CD8-positive, alpha-beta memory T cell (primary cell): ENCODE results near the gene FAM180A. TPM values are rescaled to one million over a fixed set of nuclear protein-coding genes. Genes with fewer than 3 reads are reported as not detected.

Experiments used
- CTCF ChIA-PET: fragments of 350-600 bp; sonication (Branson Sonifier 250); formaldehyde crosslinking; loops from one replicate; lab custom pipeline; 2021; ENCODE audit warnings: antibody characterized with exemption; lab: Charles Lee
- POLR2A ChIA-PET: fragments of 350-600 bp; sonication (Branson Sonifier 250); formaldehyde crosslinking; loops from one replicate; lab custom pipeline; 2021; ENCODE audit warnings: antibody characterized with exemption; lab: Charles Lee
- DNase-seq, 5 donors: peaks; one replicate each; pipeline versions ENCODE4 v3.0.0 to v3.0.0-alpha.2; 2020 to 2022; ENCODE audit warnings: mixed read lengths in 1 of 5
- H3K27ac ChIP-seq: one replicate; pipeline ENCODE4 v1.7.0; 2013; ENCODE audit warnings: low read depth, mild to moderate bottlenecking, low read length, moderate library complexity
- H3K27me3 ChIP-seq: 2 replicates; pipeline ENCODE4 v1.7.0; 2013; ENCODE audit warnings: low read length, mild to moderate bottlenecking; ENCODE audit not compliant: insufficient read depth, poor library complexity, severe bottlenecking
- H3K36me3 ChIP-seq: 2 replicates; pipeline ENCODE4 v1.7.0; 2013; ENCODE audit warnings: mild to moderate bottlenecking, low read length, moderate library complexity; ENCODE audit not compliant: insufficient read depth
- H3K4me1 ChIP-seq: 2 replicates; pipeline ENCODE4 v1.7.0; 2013; ENCODE audit warnings: mild to moderate bottlenecking, low read length, moderate library complexity; ENCODE audit not compliant: insufficient read depth
- H3K4me3 ChIP-seq: 2 replicates; pipeline ENCODE4 v1.7.0; 2013; ENCODE audit warnings: mild to moderate bottlenecking, low read length
- H3K9me3 ChIP-seq: 2 replicates; pipeline ENCODE4 v1.7.0; 2013; ENCODE audit warnings: mild to moderate bottlenecking, low read length
- H3K27ac Mint-ChIP-seq, 8 donors: one replicate each; pipeline ENCODE4 v1.8.0; 2020 to 2021; ENCODE audit warnings: mixed read lengths in 8 of 8, mild to moderate bottlenecking in 6 of 8, inconsistent platforms in 3 of 8, moderate library complexity in 3 of 8
- H3K27me3 Mint-ChIP-seq, 2 donors: one replicate each; pipeline ENCODE4 v1.8.0; 2020 to 2021; ENCODE audit warnings: mixed read lengths in 2 of 2, mild to moderate bottlenecking in 1 of 2, moderate library complexity in 1 of 2
- H3K36me3 Mint-ChIP-seq, 3 donors: one replicate each; pipeline ENCODE4 v1.8.0; 2020 to 2021; ENCODE audit warnings: mixed read lengths in 3 of 3, inconsistent platforms in 1 of 3, mild to moderate bottlenecking in 1 of 3
- H3K4me1 Mint-ChIP-seq, 3 donors: one replicate each; pipeline ENCODE4 v1.8.0; 2020 to 2021; ENCODE audit warnings: mixed read lengths in 3 of 3, inconsistent platforms in 1 of 3, mild to moderate bottlenecking in 1 of 3
- H3K4me3 Mint-ChIP-seq, 7 donors: one replicate each; pipeline ENCODE4 v1.8.0; 2020 to 2021; ENCODE audit warnings: mixed read lengths in 7 of 7, mild to moderate bottlenecking in 6 of 7, moderate library complexity in 4 of 7, inconsistent platforms in 2 of 7
- H3K9me3 Mint-ChIP-seq, 5 donors: one replicate each; pipeline ENCODE4 v1.8.0; 2020 to 2022; ENCODE audit warnings: mixed read lengths in 5 of 5, mild to moderate bottlenecking in 3 of 5, moderate library complexity in 2 of 5, inconsistent platforms in 1 of 5
- polyA plus RNA-seq: library from polyadenylated mRNA; unstranded; fragments of 300-500 nt; fragmentation: Illumina TruSeq; gene quantifications from one replicate; pipeline ENCODE4 v1.2.3, GENCODE V29; 2021
- total RNA-seq, 2 experiments: library from RNA; stranded (reverse); gene quantifications; one replicate each; pipeline ENCODE4 v1.2.3, GENCODE V29; 2021

FAM180A gene
- total and polyA plus RNA-seq, 3 experiments from 2014 or later: not detected

DNA sequence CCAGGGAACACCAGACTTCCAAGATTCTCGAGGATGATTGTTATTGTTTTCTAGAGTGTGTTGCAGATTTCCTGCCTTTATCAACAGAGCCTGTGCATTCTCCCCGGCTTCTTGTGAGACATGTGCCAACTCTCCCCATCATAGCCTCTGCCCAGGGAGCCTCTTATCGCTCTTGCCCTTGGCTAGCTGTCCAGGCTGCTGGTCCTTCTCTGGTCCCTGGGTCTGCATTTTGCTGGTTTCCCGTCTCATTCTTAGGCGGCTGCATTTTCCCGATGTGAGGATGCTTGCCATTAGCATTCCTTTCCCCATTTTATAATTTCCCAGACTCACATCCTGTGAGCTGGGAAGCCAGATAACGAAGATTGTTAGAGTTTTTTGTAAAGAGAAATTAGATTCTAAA lies 35.8 kb downstream of the FAM180A start:
- ChIA-PET POLR2A (no interaction called here), CTCF (interaction anchor here (1.6 kb wide), 1 partner anchor 8 kb away, joined by 3 read pairs; no protein-coding TSS in a partner anchor)
- Histone ChIP-seq H3K27me3 (no peaks in the 10 kb centered on the region), H3K4me3 (no peak overlapping the region), H3K4me1 (no peaks in the 10 kb centered on the region), H3K27ac (no peak overlapping the region), H3K36me3 (no peaks in the 10 kb centered on the region), H3K9me3 (no peaks in the 10 kb centered on the region)
- no peaks in the 10 kb centered on the region for H3K9me3 Mint-ChIP-seq
- peaks cover 0 to 5% of the 10 kb centered on the region in 2 donors for H3K27me3 Mint-ChIP-seq
- H3K27ac Mint-ChIP-seq: no peak overlapping the region
- DNase-seq: no peak
- no peaks in the 10 kb centered on the region for H3K36me3 Mint-ChIP-seq
- no peak overlapping the region for H3K4me3 Mint-ChIP-seq
- H3K4me1 Mint-ChIP-seq: no peaks in the 10 kb centered on the region

DNA sequence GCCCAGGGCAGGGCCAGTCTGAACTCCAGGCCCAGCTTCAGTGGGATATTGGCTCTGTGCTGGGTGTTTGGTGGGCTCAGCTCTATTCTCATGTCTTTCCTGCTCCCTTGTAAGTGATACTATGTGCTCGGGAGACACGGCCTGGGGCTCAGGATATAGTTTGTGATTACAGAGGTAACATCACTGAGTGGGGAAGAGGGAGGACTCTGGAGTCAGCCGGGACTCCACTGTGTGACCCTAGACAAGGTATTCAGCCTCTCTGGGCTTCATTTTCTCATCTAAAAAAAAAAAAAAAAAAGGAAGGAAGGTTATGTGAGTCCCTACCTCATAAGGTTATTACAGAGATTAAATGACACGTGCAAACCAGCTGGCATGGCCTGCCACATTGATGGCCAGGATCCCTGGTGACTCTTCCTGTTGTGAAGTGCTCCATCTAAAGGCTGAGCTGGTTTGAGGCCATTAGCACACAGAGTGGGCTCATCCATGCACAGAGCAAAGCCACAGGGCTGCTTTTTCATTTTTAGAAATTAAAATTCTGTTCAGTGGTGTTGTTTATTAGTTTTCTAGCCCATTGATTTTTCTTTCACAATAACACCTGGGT lies 36.3 kb downstream of the FAM180A start:
- Histone ChIP-seq H3K27me3 (no peaks in the 10 kb centered on the region), H3K9me3 (no peaks in the 10 kb centered on the region), H3K4me3 (no peak overlapping the region), H3K4me1 (no peaks in the 10 kb centered on the region), H3K27ac (no peak overlapping the region), H3K36me3 (no peaks in the 10 kb centered on the region)
- H3K9me3 Mint-ChIP-seq: no peaks in the 10 kb centered on the region
- no peaks in the 10 kb centered on the region for H3K36me3 Mint-ChIP-seq
- no peak overlapping the region for H3K4me3 Mint-ChIP-seq
- CTCF ChIA-PET: no interaction called here
- peaks cover 0 to 5% of the 10 kb centered on the region in 2 donors for H3K27me3 Mint-ChIP-seq
- H3K4me1 Mint-ChIP-seq: no peaks in the 10 kb centered on the region
- POLR2A ChIA-PET: no interaction called here
- H3K27ac Mint-ChIP-seq: no peak overlapping the region
- no peak for DNase-seq

DNA sequence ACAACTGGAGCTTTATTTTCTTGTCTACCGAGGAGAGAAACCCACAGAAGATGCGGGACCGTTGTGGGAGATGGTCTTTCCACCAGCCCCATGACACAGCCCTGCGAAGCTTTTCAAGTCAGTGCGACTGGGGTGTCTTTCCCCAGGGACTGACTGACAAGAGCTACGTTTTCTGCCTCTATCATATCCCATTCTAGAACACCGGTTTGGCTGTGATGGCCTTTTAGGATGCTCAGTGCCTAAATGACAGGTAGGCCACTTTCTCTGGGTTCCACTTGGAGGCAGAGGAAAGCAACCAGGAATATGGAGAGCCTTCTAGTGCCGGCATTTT lies 37.5 kb downstream of the FAM180A start:
- Histone ChIP-seq H3K36me3 (no peaks in the 10 kb centered on the region), H3K27ac (no peak overlapping the region), H3K9me3 (no peaks in the 10 kb centered on the region), H3K4me1 (no peaks in the 10 kb centered on the region), H3K4me3 (no peak overlapping the region), H3K27me3 (no peaks in the 10 kb centered on the region)
- no peaks in the 10 kb centered on the region for H3K4me1 Mint-ChIP-seq
- POLR2A ChIA-PET: no interaction called here
- H3K4me3 Mint-ChIP-seq: no peak overlapping the region
- no peak for DNase-seq
- no peaks in the 10 kb centered on the region for H3K36me3 Mint-ChIP-seq
- H3K27me3 Mint-ChIP-seq: no peaks in the 10 kb centered on the region
- H3K27ac Mint-ChIP-seq: peak overlapping the region in 1 of 8 donors; percentile 58
- no peaks in the 10 kb centered on the region for H3K9me3 Mint-ChIP-seq
- CTCF ChIA-PET: interaction anchor here (1.6 kb wide), 1 partner anchor 15 kb away, joined by 5 read pairs; no protein-coding TSS in a partner anchor

DNA sequence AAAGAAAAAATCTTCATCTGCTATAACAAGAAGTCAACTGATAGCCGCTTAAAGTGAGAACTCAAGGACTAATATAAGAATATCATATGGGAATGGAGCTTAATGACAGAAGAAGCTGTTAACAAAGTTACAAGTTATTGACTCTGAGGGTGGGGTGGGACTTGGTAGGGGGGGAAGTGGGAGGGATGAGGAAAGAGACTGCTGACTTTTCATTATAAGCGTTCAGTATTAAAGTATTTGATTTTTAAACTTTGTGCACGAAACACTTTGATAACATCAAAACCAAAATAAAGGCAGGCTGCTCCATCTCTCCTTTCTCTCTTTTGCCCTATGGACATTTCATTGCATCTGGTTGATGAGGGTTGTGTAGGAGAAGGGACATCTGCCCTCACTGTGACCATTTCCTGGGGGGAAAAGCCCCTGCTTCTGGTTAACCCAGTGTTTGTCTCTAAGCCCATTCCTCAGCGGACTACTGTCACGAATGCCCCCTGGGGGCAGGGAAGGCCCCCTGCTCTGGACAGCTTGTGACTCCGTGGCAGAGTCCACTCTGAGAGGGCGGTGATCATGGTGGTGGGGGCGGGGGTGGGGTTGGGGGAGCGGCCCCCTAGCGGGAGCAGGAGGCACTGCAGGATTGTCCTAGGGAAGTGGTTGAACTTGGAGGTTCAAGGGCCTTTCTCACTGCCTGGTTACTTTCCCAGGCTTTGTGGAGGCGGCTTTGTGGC lies 38.0 kb downstream of the FAM180A start:
- CTCF ChIA-PET: interaction anchor here (1.6 kb wide), 1 partner anchor 15 kb away, joined by 5 read pairs; no protein-coding TSS in a partner anchor
- Mint-ChIP-seq H3K4me3 (no peak overlapping the region), H3K9me3 (no peaks in the 10 kb centered on the region), H3K4me1 (no peaks in the 10 kb centered on the region), H3K27ac (no peak overlapping the region), H3K36me3 (no peaks in the 10 kb centered on the region), H3K27me3 (no peaks in the 10 kb centered on the region)
- Histone ChIP-seq H3K36me3 (no peaks in the 10 kb centered on the region), H3K4me1 (no peaks in the 10 kb centered on the region), H3K27ac (no peak overlapping the region), H3K27me3 (no peaks in the 10 kb centered on the region), H3K9me3 (no peaks in the 10 kb centered on the region), H3K4me3 (no peak overlapping the region)
- no peak for DNase-seq
- POLR2A ChIA-PET: no interaction called here

DNA sequence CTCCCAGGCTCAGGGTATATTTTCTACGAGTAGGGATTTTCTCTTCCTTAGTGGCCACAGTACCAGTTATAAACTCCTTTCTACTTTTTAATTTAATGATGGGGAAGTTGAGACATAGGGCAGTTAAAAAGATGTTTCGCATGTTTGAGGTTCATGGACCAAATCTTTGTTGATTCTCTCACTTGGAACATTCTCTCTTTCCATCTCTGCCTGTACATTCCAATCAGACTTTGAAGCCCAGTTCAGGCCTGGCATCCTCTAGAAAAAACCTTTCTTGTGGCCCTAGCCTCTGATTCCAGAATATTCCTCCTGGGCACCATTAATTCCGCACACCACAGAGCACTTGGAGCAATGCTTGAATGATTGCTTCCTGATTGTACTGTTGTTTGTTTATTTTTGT lies 39.1 kb downstream of the FAM180A start:
- H3K4me1 ChIP-seq: no peaks in the 10 kb centered on the region
- H3K4me3 ChIP-seq: no peak overlapping the region
- H3K27ac Mint-ChIP-seq: no peak overlapping the region
- H3K27me3 Mint-ChIP-seq: peaks cover 0 to 1% of the 10 kb centered on the region in 2 donors
- H3K9me3 Mint-ChIP-seq: no peaks in the 10 kb centered on the region
- no peaks in the 10 kb centered on the region for H3K27me3 ChIP-seq
- H3K36me3 ChIP-seq: no peaks in the 10 kb centered on the region
- no peaks in the 10 kb centered on the region for H3K4me1 Mint-ChIP-seq
- H3K9me3 ChIP-seq: no peaks in the 10 kb centered on the region
- no peak overlapping the region for H3K27ac ChIP-seq
- DNase-seq: no peak
- POLR2A ChIA-PET: no interaction called here
- no peak overlapping the region for H3K4me3 Mint-ChIP-seq
- CTCF ChIA-PET: no interaction called here
- H3K36me3 Mint-ChIP-seq: no peaks in the 10 kb centered on the region

DNA sequence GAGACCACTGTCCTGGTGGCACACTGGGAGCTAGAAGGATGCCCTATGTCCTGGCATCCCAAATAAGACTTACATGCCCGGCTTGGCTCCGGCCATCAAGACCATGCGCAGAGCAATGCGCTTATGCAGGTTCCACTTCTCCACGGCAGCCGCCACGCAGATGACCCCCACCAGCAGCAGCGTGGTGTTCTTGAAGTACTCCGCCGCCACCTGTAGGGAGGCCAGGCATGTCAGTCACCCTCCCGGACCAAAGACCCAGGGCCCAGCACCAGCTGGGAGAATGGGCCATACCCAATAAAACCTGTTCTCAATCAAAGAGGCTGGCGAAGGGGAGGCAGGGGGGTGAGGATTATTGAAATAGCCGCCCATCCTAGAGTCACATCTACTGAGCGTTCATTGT lies 40.6 kb downstream of the FAM180A start:
- H3K27ac Mint-ChIP-seq: no peak overlapping the region
- Histone ChIP-seq H3K36me3 (no peaks in the 10 kb centered on the region), H3K4me3 (no peak overlapping the region), H3K9me3 (no peaks in the 10 kb centered on the region), H3K4me1 (no peaks in the 10 kb centered on the region), H3K27ac (no peak overlapping the region), H3K27me3 (no peaks in the 10 kb centered on the region)
- CTCF ChIA-PET: no interaction called here
- no peak for DNase-seq
- no peaks in the 10 kb centered on the region for H3K9me3 Mint-ChIP-seq
- H3K4me3 Mint-ChIP-seq: no peak overlapping the region
- H3K4me1 Mint-ChIP-seq: no peaks in the 10 kb centered on the region
- H3K36me3 Mint-ChIP-seq: no peaks in the 10 kb centered on the region
- POLR2A ChIA-PET: no interaction called here
- H3K27me3 Mint-ChIP-seq: peaks cover 0 to 1% of the 10 kb centered on the region in 2 donors

DNA sequence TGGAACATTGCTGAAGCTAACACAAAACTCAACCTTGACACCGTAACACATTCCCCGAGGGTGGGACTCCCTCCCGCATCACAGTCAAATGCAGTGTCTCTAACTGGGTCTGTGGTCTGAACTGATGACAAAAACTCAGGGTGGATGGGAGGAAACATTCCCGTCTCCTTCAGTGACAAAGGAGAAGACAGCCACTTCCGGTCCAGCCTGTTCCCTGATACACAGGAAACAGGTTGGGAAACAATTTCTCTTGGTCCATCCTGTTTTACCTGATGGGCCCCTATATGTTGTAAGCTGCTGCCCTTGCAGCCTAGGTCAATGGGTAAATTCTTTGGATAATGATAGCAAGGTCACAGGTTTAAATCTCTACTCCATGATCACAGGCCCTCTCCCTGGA lies 41.0 kb downstream of the FAM180A start:
- Mint-ChIP-seq H3K4me1 (no peaks in the 10 kb centered on the region), H3K4me3 (no peak overlapping the region), H3K9me3 (no peaks in the 10 kb centered on the region), H3K27me3 (peaks cover 0 to 1% of the 10 kb centered on the region in 2 donors), H3K27ac (no peak overlapping the region), H3K36me3 (no peaks in the 10 kb centered on the region)
- H3K4me3 ChIP-seq: no peak overlapping the region
- H3K27me3 ChIP-seq: no peaks in the 10 kb centered on the region
- no peak overlapping the region for H3K27ac ChIP-seq
- H3K4me1 ChIP-seq: no peaks in the 10 kb centered on the region
- POLR2A ChIA-PET: no interaction called here
- CTCF ChIA-PET: no interaction called here
- DNase-seq: no peak
- H3K36me3 ChIP-seq: no peaks in the 10 kb centered on the region
- no peaks in the 10 kb centered on the region for H3K9me3 ChIP-seq

DNA sequence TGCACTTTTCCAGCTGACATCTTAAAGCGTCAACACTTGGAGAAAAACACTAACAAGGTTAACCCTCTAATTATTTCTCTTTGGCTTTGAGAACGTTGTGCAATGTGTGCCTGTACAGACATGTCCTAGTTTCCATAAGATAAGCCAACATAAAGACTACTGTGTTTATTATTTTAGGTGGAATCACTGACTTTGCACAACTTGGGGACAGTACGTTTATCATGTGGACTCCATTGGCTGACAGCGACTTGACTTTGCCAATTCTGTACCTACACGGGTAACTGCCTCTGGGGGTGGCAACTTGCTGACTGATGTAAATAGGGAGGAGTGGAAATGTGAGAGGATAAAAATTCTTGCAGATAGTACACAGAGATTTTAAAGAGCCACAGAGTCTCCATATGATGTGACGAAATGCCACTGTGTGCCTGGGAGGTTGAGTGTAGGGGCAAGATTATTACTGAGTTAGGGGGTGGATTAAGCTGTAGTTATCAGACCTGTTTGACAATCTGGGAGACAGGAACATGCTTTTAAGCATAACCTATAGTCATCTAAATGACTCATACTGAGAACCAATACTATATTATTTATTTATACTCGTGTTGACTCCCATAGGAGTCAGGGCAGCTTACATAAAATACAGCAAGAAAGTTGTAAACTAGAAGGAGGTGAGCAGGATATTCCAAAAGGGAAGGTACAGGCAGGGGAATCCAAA lies 41.6 kb downstream of the FAM180A start:
- H3K27ac ChIP-seq: no peak overlapping the region

More for the DNA sequence above, 41.6 kb downstream of the FAM180A start:
- Mint-ChIP-seq H3K9me3 (no peaks in the 10 kb centered on the region), H3K4me3 (no peak overlapping the region), H3K36me3 (no peaks in the 10 kb centered on the region), H3K27me3 (peaks cover 0 to 1% of the 10 kb centered on the region in 2 donors), H3K27ac (peak overlapping the region in 1 of 8 donors; percentile 30), H3K4me1 (no peaks in the 10 kb centered on the region)
- DNase-seq: no peak
- POLR2A ChIA-PET: no interaction called here
- Histone ChIP-seq H3K9me3 (no peaks in the 10 kb centered on the region), H3K4me3 (no peak overlapping the region), H3K27me3 (no peaks in the 10 kb centered on the region), H3K36me3 (no peaks in the 10 kb centered on the region), H3K4me1 (no peaks in the 10 kb centered on the region)
- CTCF ChIA-PET: no interaction called here
